H1 (cell line): ENCODE results near the gene SLC5A10. TPM values are rescaled to one million over a fixed set of nuclear protein-coding genes. Genes with fewer than 3 reads are reported as not detected.

Experiments
- CTCF ChIA-PET: fragments of 300-600 bp; sonication (Branson Sonifier 250); formaldehyde crosslinking; loops from one replicate; lab custom pipeline; 2021; ENCODE audit not compliant: partially characterized antibody; lab: Charles Lee
- POLR2A ChIA-PET: fragments of 300-600 bp; sonication (Branson Sonifier 250); formaldehyde crosslinking; loops from one replicate; lab custom pipeline; 2021; ENCODE audit warnings: inconsistent platforms; ENCODE audit not compliant: partially characterized antibody; lab: Charles Lee
- DNase-seq, 2 experiments: peaks; one replicate each; pipeline versions ENCODE4 v3.0.0 to v3.0.0-alpha.2; 2010 to 2022; ENCODE audit warnings: low spot score in 2 of 2, low read depth in 1 of 2, mixed read lengths in 1 of 2
- FAIRE-seq: peaks from 2 replicates; lab custom pipeline; 2011; peaks lifted over from hg19 to GRCh38; lab: Jason Lieb, UNC
- H2AFZ ChIP-seq: 2 replicates; pipeline ENCODE4 v1.8.1; 2012; ENCODE audit warnings: low read length, inconsistent platforms
- H2AK5ac ChIP-seq: 2 replicates; pipeline ENCODE4 v1.6.1; 2013; ENCODE audit warnings: low read depth, low read length
- H2BK120ac ChIP-seq: replicated peaks from 2 replicates; pipeline ENCODE3; 2013; ENCODE audit warnings: low read depth, low read length, inconsistent platforms
- H2BK12ac ChIP-seq: 2 replicates; pipeline ENCODE4 v1.6.1; 2013; ENCODE audit warnings: low read depth, low read length
- H2BK15ac ChIP-seq: 2 replicates; pipeline ENCODE4 v1.6.1; 2013; ENCODE audit warnings: low read length
- H2BK20ac ChIP-seq: 2 replicates; pipeline ENCODE4 v1.6.1; 2013; ENCODE audit warnings: low read length
- H2BK5ac ChIP-seq: 2 replicates; pipeline ENCODE4 v1.6.1; 2013; ENCODE audit warnings: low read depth, low read length
- H3K14ac ChIP-seq: 2 replicates; pipeline ENCODE4 v1.6.1; 2013; ENCODE audit warnings: inconsistent platforms; ENCODE audit not compliant: insufficient read length
- H3K18ac ChIP-seq: 2 replicates; pipeline ENCODE4 v1.6.1; 2013; ENCODE audit warnings: low read length; ENCODE audit errors: extremely low read depth
- H3K23ac ChIP-seq: 2 replicates; pipeline ENCODE4 v1.6.1; 2013; ENCODE audit warnings: inconsistent platforms; ENCODE audit not compliant: insufficient read length
- H3K23me2 ChIP-seq: 2 replicates; pipeline ENCODE4 v1.6.1; 2013; ENCODE audit warnings: low read depth, low read length
- H3K27ac ChIP-seq: 2 replicates; pipeline ENCODE4 v1.6.1; 2011; ENCODE audit warnings: low read depth, low read length, inconsistent platforms
- H3K27me3 ChIP-seq, 4 experiments: replicated peaks in 1 of 4; 1 replicate in 1 of 4; 2 replicates in 3 of 4; pipeline versions ENCODE4 v1.6.1 to v1.8.1; 2011 to 2013; ENCODE audit warnings: low read length in 3 of 4, mild to moderate bottlenecking in 3 of 4, inconsistent platforms in 2 of 4, mixed read lengths in 2 of 4, moderate library complexity in 1 of 4; ENCODE audit not compliant: control insufficient read depth in 3 of 4, insufficient read depth in 3 of 4; ENCODE audit errors: extremely low read depth in 1 of 4
- H3K36me3 ChIP-seq, 4 experiments: 2 replicates each; pipeline versions ENCODE4 v1.6.1 to v1.8.1; 2011 to 2013; ENCODE audit warnings: mild to moderate bottlenecking in 4 of 4, low read length in 3 of 4, moderate library complexity in 2 of 4, control low read depth in 1 of 4, inconsistent platforms in 1 of 4; ENCODE audit not compliant: insufficient read depth in 4 of 4, control insufficient read depth in 2 of 4
- H3K4ac ChIP-seq: replicated peaks from 2 replicates; pipeline ENCODE3; 2013; ENCODE audit warnings: low read length, low read depth, mixed read lengths, inconsistent platforms; ENCODE audit not compliant: insufficient read length
- H3K4me1 ChIP-seq, 4 experiments: replicated peaks in 1 of 4; 1 replicate in 1 of 4; 2 replicates in 3 of 4; pipeline versions ENCODE4 v1.6.1 to v1.8.1; 2011 to 2013; ENCODE audit warnings: low read length in 3 of 4, inconsistent platforms in 2 of 4, mixed read lengths in 1 of 4; ENCODE audit not compliant: insufficient read depth in 4 of 4, control insufficient read depth in 3 of 4
- H3K4me2 ChIP-seq, 2 experiments: 2 replicates each; pipeline versions ENCODE4 v1.6.1 to v1.8.1; 2011 to 2013; ENCODE audit warnings: low read depth in 2 of 2, low read length in 2 of 2, control low read depth in 1 of 2, inconsistent platforms in 1 of 2, mild to moderate bottlenecking in 1 of 2; ENCODE audit not compliant: insufficient read depth in 1 of 2
- H3K4me3 ChIP-seq, 4 experiments: fragments of 200-600, 300-600 bp in 1 of 4; sonication (generic), shearing (Covaris generic), sonication (Bioruptor Twin) in 1 of 4; 2 replicates each; pipeline versions ENCODE4 v1.5.1 to v1.8.1; 2011 to 2016; ENCODE audit warnings: low read length in 4 of 4, low read depth in 3 of 4, control low read depth in 2 of 4, inconsistent platforms in 2 of 4, mild to moderate bottlenecking in 2 of 4, mixed read lengths in 1 of 4, moderate library complexity in 1 of 4; ENCODE audit not compliant: insufficient read depth in 2 of 4; ENCODE audit errors: extremely low read depth in 1 of 4
- H3K56ac ChIP-seq: replicated peaks from 2 replicates; pipeline ENCODE3; 2013; ENCODE audit warnings: low read depth, mild to moderate bottlenecking, mixed read lengths, low read length, inconsistent platforms; ENCODE audit not compliant: insufficient read length
- H3K79me1 ChIP-seq: 2 replicates; pipeline ENCODE4 v1.6.1; 2013; ENCODE audit warnings: low read depth, low read length, control low read depth
- H3K79me2 ChIP-seq, 2 experiments: 2 replicates each; pipeline versions ENCODE4 v1.6.1 to v1.8.1; 2012 to 2013; ENCODE audit warnings: low read length in 2 of 2, mild to moderate bottlenecking in 2 of 2, inconsistent platforms in 1 of 2; ENCODE audit not compliant: insufficient read depth in 2 of 2, control insufficient read depth in 1 of 2
- H3K9ac ChIP-seq, 4 experiments: replicated peaks in 1 of 4; 1 replicate in 1 of 4; 2 replicates in 3 of 4; pipeline versions ENCODE4 v1.6.1 to v1.8.1; 2011 to 2013; ENCODE audit warnings: low read depth in 3 of 4, low read length in 3 of 4, control low read depth in 2 of 4, mild to moderate bottlenecking in 2 of 4, moderate library complexity in 2 of 4, inconsistent platforms in 1 of 4; ENCODE audit errors: extremely low read depth in 1 of 4
- H3K9me3 ChIP-seq, 2 experiments: 2 replicates each; pipeline versions ENCODE4 v1.6.1 to v1.8.1; 2012 to 2013; ENCODE audit warnings: mild to moderate bottlenecking in 2 of 2, moderate library complexity in 2 of 2, control low read depth in 1 of 2, inconsistent platforms in 1 of 2, low read depth in 1 of 2, low read length in 1 of 2, mixed read lengths in 1 of 2; ENCODE audit not compliant: insufficient read depth in 2 of 2
- H4K20me1 ChIP-seq, 2 experiments: replicated peaks in 1 of 2; 2 replicates each; pipeline versions ENCODE3 to v1.8.1; 2011 to 2013; ENCODE audit warnings: inconsistent platforms in 2 of 2, low read length in 2 of 2, mild to moderate bottlenecking in 1 of 2; ENCODE audit not compliant: insufficient read depth in 2 of 2, control insufficient read depth in 1 of 2
- H4K5ac ChIP-seq: 2 replicates; pipeline ENCODE4 v1.6.1; 2013; ENCODE audit warnings: low read length, low read depth, mixed read lengths, inconsistent platforms; ENCODE audit not compliant: insufficient read length
- H4K8ac ChIP-seq: 2 replicates; pipeline ENCODE4 v1.8.0; 2013; ENCODE audit warnings: mild to moderate bottlenecking, moderate library complexity, low read length, inconsistent platforms; ENCODE audit not compliant: insufficient read depth; ENCODE audit errors: extremely low read depth
- H4K91ac ChIP-seq: replicated peaks from 2 replicates; pipeline ENCODE3; 2013; ENCODE audit warnings: low read length, mixed read lengths, inconsistent platforms; ENCODE audit not compliant: insufficient read length
- ATF3 ChIP-seq: IDR thresholded peaks from 2 replicates; pipeline ENCODE4 v1.6.1; 2011; ENCODE audit warnings: low read depth, mild to moderate bottlenecking, low read length; ENCODE audit not compliant: insufficient read depth
- CREB1 ChIP-seq: IDR thresholded peaks from 2 replicates; pipeline ENCODE4 v1.6.1; 2012; ENCODE audit warnings: inconsistent platforms
- CTCF ChIP-seq, 3 experiments: IDR thresholded peaks; 1 replicate in 2 of 3; 2 replicates in 1 of 3; pipeline versions ENCODE4 v1.5.1 to v1.6.1; 2011; ENCODE audit warnings: low read length in 3 of 3, mild to moderate bottlenecking in 3 of 3, inconsistent platforms in 2 of 3, low read depth in 1 of 3, moderate library complexity in 1 of 3; ENCODE audit not compliant: insufficient read depth in 1 of 3; ENCODE audit errors: control extremely low read depth in 1 of 3
- EGR1 ChIP-seq: IDR thresholded peaks from 2 replicates; pipeline ENCODE4 v1.6.1; 2011; ENCODE audit warnings: low read depth, low read length, borderline replicate concordance
- GABPA ChIP-seq: IDR thresholded peaks from 2 replicates; pipeline ENCODE4 v1.6.1; 2011; ENCODE audit warnings: mild to moderate bottlenecking, low read length, moderate library complexity, borderline replicate concordance; ENCODE audit not compliant: insufficient read depth
- KDM1A ChIP-seq: fragments of 200-600, 300-600 bp; sonication (generic); IDR thresholded peaks from 2 replicates; pipeline ENCODE4 v1.7.1; 2016; ENCODE audit warnings: mild to moderate bottlenecking, low read length, borderline replicate concordance
- KDM4A ChIP-seq: IDR thresholded peaks from one replicate; pipeline ENCODE4 v1.7.1; 2012; ENCODE audit warnings: low read depth, mild to moderate bottlenecking, moderate library complexity, low read length, inconsistent platforms; ENCODE audit not compliant: severe bottlenecking
- POLR2A ChIP-seq, 2 experiments: IDR thresholded peaks; 1 replicate in 1 of 2; 2 replicates in 1 of 2; pipeline ENCODE4 v1.6.1; 2011; ENCODE audit warnings: low read depth in 2 of 2, low read length in 2 of 2, mild to moderate bottlenecking in 2 of 2; ENCODE audit errors: control extremely low read depth in 1 of 2
- USF2 ChIP-seq: IDR thresholded peaks from 2 replicates; pipeline ENCODE4 v1.6.1; 2011; ENCODE audit warnings: low read length, improper control_type of control experiment
- WGBS, 2 experiments: shearing (Covaris generic) in 1 of 2; methylation state at CpG; one replicate each; pipeline versions ENCODE4 v1.1.6 to v1.1.7; 2013 to 2015; ENCODE audit warnings: low lambda C conversion rate in 2 of 2, mixed read lengths in 2 of 2, inconsistent platforms in 1 of 2, low coverage in 1 of 2, missing lambda C conversion rate in 1 of 2; ENCODE audit not compliant: insufficient replicate concordance in 2 of 2, insufficient coverage in 1 of 2, insufficient read length in 1 of 2; ENCODE audit errors: extremely low coverage in 1 of 2, missing lambda C conversion rate in 1 of 2; 5-methylcytosine and 5-hydroxymethylcytosine counted together
- polyA plus RNA-seq, 7 experiments: library from polyadenylated mRNA; depleted of rRNA in 3 of 7; stranded (reverse) in 5 of 7; unstranded in 2 of 7; fragments of >200 nt in 5 of 7; fragments of 200-250 nt in 2 of 7; gene quantifications; 1 replicate in 5 of 7; 2 replicates in 1 of 7; 4 replicates in 1 of 7; pipeline versions ENCODE4 v1.2.1 to v1.2.3, GENCODE V29; 2011 to 2013; ENCODE audit warnings: missing spikeins in 2 of 7, mixed read lengths in 2 of 7
- total RNA-seq: library from RNA; stranded (reverse); fragmentation: NEBNext Ultra II Directional; extraction: Animal tissue kit (Norgen Biotek cat#: 25700); gene quantifications from 2 replicates; pipeline ENCODE4 v1.2.1, GENCODE V29; 2021

SLC5A10 gene
- total and polyA plus RNA-seq, 2 of the 8 experiments (the other 6 are each of a cell fraction or from before 2014, with no cell fraction given): 0.05 to 0.11 TPM

- no peaks in the 10 kb centered on the region for H3K9me3 ChIP-seq
- H3K4me3 ChIP-seq: no peak overlapping the region
- H3K27ac ChIP-seq: no peak overlapping the region
- no peak overlapping the region for H2BK5ac ChIP-seq
- H3K14ac ChIP-seq: no peak overlapping the region
- H3K18ac ChIP-seq: no peak overlapping the region
- no peaks in the 10 kb centered on the region for H3K23me2 ChIP-seq
- no peaks in the 10 kb centered on the region for H3K79me1 ChIP-seq
- 80% methylated on average over 5 of the region's 5 CpGs; no CpG with 5 or more reads in 1 of the 2 experiments for WGBS, 2 experiments
- no peak for FAIRE-seq
- POLR2A ChIA-PET: no interaction called here
- no peak overlapping the region for H2BK12ac ChIP-seq
- H3K36me3 ChIP-seq: no peaks in the 10 kb centered on the region
- no peak overlapping the region for H4K5ac ChIP-seq
- H3K4ac ChIP-seq: no peak overlapping the region
- H3K23ac ChIP-seq: no peak overlapping the region
- H2BK120ac ChIP-seq: no peak overlapping the region
- no peak overlapping the region for H2AFZ ChIP-seq
- no peak for DNase-seq
- H4K8ac ChIP-seq: no peak overlapping the region
- CTCF ChIA-PET: interaction anchor here (1.5 kb wide), 1 partner anchor 17 kb away, joined by 6 read pairs; no protein-coding TSS in a partner anchor
- no peak overlapping the region for H3K4me2 ChIP-seq
- H3K4me1 ChIP-seq: no peaks in the 10 kb centered on the region; a peak in 1 of 7 replicates
- H4K20me1 ChIP-seq: no peaks in the 10 kb centered on the region
- H2AK5ac ChIP-seq: no peak overlapping the region
- no peaks in the 10 kb centered on the region for H3K79me2 ChIP-seq
- TF ChIP-seq CREB1: no peak
- TF ChIP-seq USF2: no peak
- no peak for TF ChIP-seq EGR1
- no peak for TF ChIP-seq KDM4A
- TF ChIP-seq GABPA: no peak
- TF ChIP-seq ATF3: no peak
- TF ChIP-seq CTCF (IDR thresholded peaks at IDR 0.05; ENCODE audit: control extremely low read depth in 1 of 3, insufficient read depth in 1 of 3, low read depth in 1 of 3, low read length in 3 of 3): no peak
- TF ChIP-seq KDM1A: no peak
- no peak for TF ChIP-seq POLR2A (IDR thresholded peaks at IDR 0.05; ENCODE audit: control extremely low read depth in 1 of 2, low read depth in 2 of 2, low read length in 2 of 2)
- no peak overlapping the region for H2BK20ac ChIP-seq
- no peak overlapping the region for H3K9ac ChIP-seq
- no peaks in the 10 kb centered on the region for H3K27me3 ChIP-seq
- H2BK15ac ChIP-seq: no peak overlapping the region
- no peak overlapping the region for H3K56ac ChIP-seq
- no peak overlapping the region for H4K91ac ChIP-seq
These were observed 7.3 kb upstream of the SLC5A10 start for GRCh38 chr17:18944646-18945045.
